Thyroid gland (tissue), 4 donors: Measurements from ENCODE around the gene PRSS23. TPM values are rescaled to one million over a fixed set of nuclear protein-coding genes. Genes with fewer than 3 reads are reported as not detected.

ENCODE experiments used
- DNase-seq, 2 donors: peaks; one replicate each; pipeline ENCODE4 v3.0.0-alpha.2; 2019
- H3K27ac ChIP-seq, 3 donors: fragments of 200-600 bp; sonication (generic); 1 replicate in 2 of 3; 2 replicates in 1 of 3; pipeline ENCODE4 v1.5.1; 2016 to 2019; ENCODE audit warnings: mild to moderate bottlenecking in 1 of 3, moderate library complexity in 1 of 3
- H3K27me3 ChIP-seq: fragments of 200-600 bp; sonication (generic); one replicate; pipeline ENCODE4 v1.5.1; 2019
- H3K36me3 ChIP-seq, 2 donors: fragments of 200-600 bp; sonication (generic); one replicate each; pipeline ENCODE4 v1.5.1; 2016 to 2019
- H3K4me1 ChIP-seq, 2 donors: fragments of 200-600 bp; sonication (generic); one replicate each; pipeline ENCODE4 v1.5.1; 2017 to 2019
- H3K4me3 ChIP-seq, 3 donors: fragments of 200-600 bp; sonication (generic); replicated peaks in 1 of 3; 1 replicate in 2 of 3; 2 replicates in 1 of 3; pipeline ENCODE4 v1.5.1; 2016; ENCODE audit warnings: mild to moderate bottlenecking in 1 of 3
- H3K9me3 ChIP-seq: fragments of 200-600 bp; sonication (generic); one replicate; pipeline ENCODE4 v1.5.1; 2017
- POLR2A ChIP-seq, 2 donors: fragments of 450-650 bp; IDR thresholded peaks; one replicate each; pipeline ENCODE4 v1.6.1; 2017; ENCODE audit warnings: antibody characterized with exemption in 2 of 2, mild to moderate bottlenecking in 2 of 2, moderate library complexity in 1 of 2
- whole genome bisulfite sequencing, 2 donors: methylation state at CpG; one replicate each; pipeline ENCODE4 v1.1.5; 2017; 5-methylcytosine and 5-hydroxymethylcytosine counted together
- intact Hi-C: fragments of 100-400 bp; cut with DNase I; formaldehyde crosslinking; loops from one replicate; pipeline ENCODE4 v1.15.1; 2023
- total RNA-seq, 4 donors: library from RNA; depleted of rRNA; stranded (reverse); fragments of >200 nt; gene quantifications; one replicate each; pipeline ENCODE4 v1.2.3, GENCODE V29; 2016
- TF ChIP-seq, protein P1 (sequence below), 6 experiments: fragments of 200-600 bp in 3 of 6; fragments of 450-650 bp in 3 of 6; sonication (generic) in 3 of 6; IDR thresholded peaks; one replicate each; pipeline ENCODE4 v1.5.1; 2016 to 2019; ENCODE audit warnings: antibody characterized with exemption in 6 of 6, mild to moderate bottlenecking in 2 of 6, inconsistent platforms in 1 of 6, moderate library complexity in 1 of 6

The PRSS23 gene
- total RNA-seq, 4 donors from 2014 or later, result 26.4 to 47.8 (median 36.2) TPM

- Histone ChIP-seq H3K27ac (no peak overlapping the region), H3K9me3 (no peaks in the 10 kb centered on the region), H3K27me3 (no peaks in the 10 kb centered on the region), H3K4me3 (no peak overlapping the region), H3K4me1 (peaks cover 0 to 7% of the 10 kb centered on the region in 2 donors), H3K36me3 (no peaks in the 10 kb centered on the region)
- TF ChIP-seq, protein P1, sequence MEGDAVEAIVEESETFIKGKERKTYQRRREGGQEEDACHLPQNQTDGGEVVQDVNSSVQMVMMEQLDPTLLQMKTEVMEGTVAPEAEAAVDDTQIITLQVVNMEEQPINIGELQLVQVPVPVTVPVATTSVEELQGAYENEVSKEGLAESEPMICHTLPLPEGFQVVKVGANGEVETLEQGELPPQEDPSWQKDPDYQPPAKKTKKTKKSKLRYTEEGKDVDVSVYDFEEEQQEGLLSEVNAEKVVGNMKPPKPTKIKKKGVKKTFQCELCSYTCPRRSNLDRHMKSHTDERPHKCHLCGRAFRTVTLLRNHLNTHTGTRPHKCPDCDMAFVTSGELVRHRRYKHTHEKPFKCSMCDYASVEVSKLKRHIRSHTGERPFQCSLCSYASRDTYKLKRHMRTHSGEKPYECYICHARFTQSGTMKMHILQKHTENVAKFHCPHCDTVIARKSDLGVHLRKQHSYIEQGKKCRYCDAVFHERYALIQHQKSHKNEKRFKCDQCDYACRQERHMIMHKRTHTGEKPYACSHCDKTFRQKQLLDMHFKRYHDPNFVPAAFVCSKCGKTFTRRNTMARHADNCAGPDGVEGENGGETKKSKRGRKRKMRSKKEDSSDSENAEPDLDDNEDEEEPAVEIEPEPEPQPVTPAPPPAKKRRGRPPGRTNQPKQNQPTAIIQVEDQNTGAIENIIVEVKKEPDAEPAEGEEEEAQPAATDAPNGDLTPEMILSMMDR (IDR thresholded peaks at IDR 0.05), result no peak
- TF ChIP-seq POLR2A (IDR thresholded peaks at IDR 0.05), result no peak
- no peak for DNase-seq
- intact Hi-C loops, result no loop called here
Measured at GRCh38 chr11:86787656-86788055, 12.7 kb upstream of the PRSS23 start.

DNA sequence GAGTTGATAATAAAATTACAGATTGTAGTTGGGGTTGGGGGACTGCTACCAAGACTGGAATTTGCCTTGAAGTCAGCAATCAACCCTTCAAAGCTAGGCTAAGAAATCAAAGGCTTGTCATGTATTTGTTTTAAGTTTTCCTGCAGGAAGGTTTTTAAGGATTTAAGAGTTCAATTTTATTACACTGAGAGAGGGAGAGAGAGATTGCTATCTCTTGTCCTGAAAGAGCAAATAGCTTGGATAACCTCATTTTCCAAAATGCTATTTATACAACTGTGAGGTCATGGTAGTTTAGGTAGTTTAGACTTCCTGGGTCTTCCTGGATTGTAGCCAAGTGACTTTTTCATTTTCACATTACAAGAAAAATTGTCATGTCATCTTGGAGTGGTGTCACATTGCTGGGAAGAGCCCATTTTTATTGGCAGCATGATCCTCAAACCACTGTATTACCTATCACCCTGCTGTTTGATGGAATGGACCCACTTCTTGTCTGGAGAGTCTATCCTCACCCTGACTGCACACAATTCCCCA, 10.1 kb upstream of the PRSS23 start:
- Histone ChIP-seq H3K27me3 (no peaks in the 10 kb centered on the region), H3K9me3 (no peaks in the 10 kb centered on the region), H3K27ac (no peak overlapping the region), H3K36me3 (no peaks in the 10 kb centered on the region), H3K4me1 (peaks cover 0 to 7% of the 10 kb centered on the region in 2 donors), H3K4me3 (no peak overlapping the region)
- no peak for DNase-seq
- TF ChIP-seq POLR2A (IDR thresholded peaks at IDR 0.05), result no peak
- TF ChIP-seq, protein P1 (IDR thresholded peaks at IDR 0.05), result no peak
- intact Hi-C loops, result no loop called here

- H3K27me3 ChIP-seq, result no peaks in the 10 kb centered on the region
- no peak for DNase-seq
- intact Hi-C loops, result no loop called here
- peaks cover 0 to 7% of the 10 kb centered on the region in 2 donors for H3K4me1 ChIP-seq
- H3K9me3 ChIP-seq, result no peaks in the 10 kb centered on the region
- WGBS, 2 donors, result 91 to 96% methylated on average over 5 of the region's 5 CpGs
- no peak overlapping the region for H3K4me3 ChIP-seq
- TF ChIP-seq POLR2A (IDR thresholded peaks at IDR 0.05), result no peak
- TF ChIP-seq, protein P1 (IDR thresholded peaks at IDR 0.05), result no peak
- H3K36me3 ChIP-seq, result no peaks in the 10 kb centered on the region
- H3K27ac ChIP-seq, result no peak overlapping the region
Measured at GRCh38 chr11:86790867-86791849, 9.2 kb upstream of the PRSS23 start.

- no peak overlapping the region for H3K4me3 ChIP-seq
- no peak for DNase-seq
- intact Hi-C loops, result no loop called here
- no peak overlapping the region for H3K27ac ChIP-seq
- no peaks in the 10 kb centered on the region for H3K27me3 ChIP-seq
- peaks cover 0 to 7% of the 10 kb centered on the region in 2 donors for H3K4me1 ChIP-seq
- 92 to 100% methylated on average over 3 of the region's 3 CpGs for WGBS, 2 donors
- TF ChIP-seq, protein P1 (IDR thresholded peaks at IDR 0.05), result no peak
- no peak for TF ChIP-seq POLR2A (IDR thresholded peaks at IDR 0.05)
- no peaks in the 10 kb centered on the region for H3K9me3 ChIP-seq
- no peaks in the 10 kb centered on the region for H3K36me3 ChIP-seq
Measured at GRCh38 chr11:86792150-86792549, 8.2 kb upstream of the PRSS23 start.

DNA sequence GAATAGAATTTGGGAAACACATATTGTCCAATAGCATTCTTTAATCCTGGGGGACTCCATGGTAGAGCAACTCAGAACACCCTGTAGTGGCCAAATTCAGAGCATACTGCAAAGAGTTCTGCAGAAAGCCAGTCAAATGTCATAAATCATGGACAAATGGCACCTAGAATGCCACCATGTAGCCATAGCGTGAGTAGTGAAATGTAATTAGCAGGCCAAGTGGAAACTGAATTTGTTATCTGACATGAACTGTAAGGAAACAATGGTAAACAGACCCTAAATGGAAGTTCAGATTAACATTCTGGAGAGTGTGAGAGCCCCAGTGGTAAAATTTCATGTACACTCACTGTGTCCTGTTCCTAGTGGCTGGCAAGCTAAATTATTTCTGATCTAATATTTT, 7.0 kb upstream of the PRSS23 start:
- 97 to 100% methylated on average over 1 of the region's 1 CpG for WGBS, 2 donors
- DNase-seq, result no peak
- intact Hi-C loops, result no loop called here
- no peaks in the 10 kb centered on the region for H3K9me3 ChIP-seq
- H3K4me1 ChIP-seq, result peaks cover 0 to 7% of the 10 kb centered on the region in 2 donors
- TF ChIP-seq POLR2A (IDR thresholded peaks at IDR 0.05), result no peak
- TF ChIP-seq, protein P1 (IDR thresholded peaks at IDR 0.05), result no peak
- no peaks in the 10 kb centered on the region for H3K27me3 ChIP-seq
- no peaks in the 10 kb centered on the region for H3K36me3 ChIP-seq
- no peak overlapping the region for H3K27ac ChIP-seq
- H3K4me3 ChIP-seq, result no peak overlapping the region
